Neuronal stem cell (in vitro differentiated cells): ENCODE results near the gene LAMA2.

Experiments used
- DNase-seq: peaks from one replicate; pipeline ENCODE4 v3.0.0-alpha.2; 2013; ENCODE audit warnings: low spot score
- H2AFZ ChIP-seq: one replicate; pipeline ENCODE4 v1.6.1; 2013; ENCODE audit warnings: mild to moderate bottlenecking, low read length, inconsistent platforms
- H2AK5ac ChIP-seq: 2 replicates; pipeline ENCODE4 v1.6.1; 2013; ENCODE audit warnings: low read depth, mild to moderate bottlenecking, inconsistent platforms, low read length, moderate library complexity, mixed read lengths
- H2BK120ac ChIP-seq: 2 replicates; pipeline ENCODE4 v1.6.1; 2013; ENCODE audit warnings: low read depth, mild to moderate bottlenecking, inconsistent platforms, low read length, moderate library complexity, mixed read lengths
- H2BK12ac ChIP-seq: one replicate; pipeline ENCODE4 v1.6.1; 2013; ENCODE audit warnings: low read length, inconsistent platforms
- H2BK15ac ChIP-seq: 2 replicates; pipeline ENCODE4 v1.6.1; 2013; ENCODE audit warnings: mild to moderate bottlenecking, low read length, inconsistent platforms, mixed read lengths
- H2BK5ac ChIP-seq: one replicate; pipeline ENCODE4 v1.6.1; 2013; ENCODE audit warnings: inconsistent platforms, mild to moderate bottlenecking, low read length, moderate library complexity
- H3K14ac ChIP-seq: one replicate; pipeline ENCODE4 v1.6.1; 2013; ENCODE audit warnings: low read length, inconsistent platforms
- H3K18ac ChIP-seq: 2 replicates; pipeline ENCODE4 v1.6.1; 2013; ENCODE audit warnings: low read length, inconsistent platforms
- H3K23ac ChIP-seq: 2 replicates; pipeline ENCODE4 v1.6.1; 2013; ENCODE audit warnings: low read depth, mild to moderate bottlenecking, mixed read lengths, low read length, inconsistent platforms; ENCODE audit not compliant: poor library complexity
- H3K27ac ChIP-seq: replicated peaks from 3 replicates; pipeline ENCODE4 v1.5.1; 2013; ENCODE audit warnings: low read length, inconsistent platforms
- H3K27me3 ChIP-seq, 3 experiments: 2 replicates each; pipeline ENCODE4 v1.6.1; 2013; ENCODE audit warnings: low read length in 3 of 3, mild to moderate bottlenecking in 2 of 3, inconsistent platforms in 1 of 3, low read depth in 1 of 3, mixed read lengths in 1 of 3, moderate library complexity in 1 of 3; ENCODE audit not compliant: control insufficient read depth in 3 of 3, insufficient read depth in 3 of 3
- H3K36me3 ChIP-seq, 2 donors: replicated peaks in 1 of 2; 2 replicates each; pipeline ENCODE4 v1.6.1; 2013; ENCODE audit warnings: low read length in 2 of 2; ENCODE audit not compliant: control insufficient read depth in 2 of 2, insufficient read depth in 2 of 2
- H3K4ac ChIP-seq: 2 replicates; pipeline ENCODE4 v1.6.1; 2013; ENCODE audit warnings: inconsistent platforms, mild to moderate bottlenecking, low read length, moderate library complexity
- H3K4me1 ChIP-seq, 2 donors: 1 replicate in 1 of 2; 2 replicates in 1 of 2; pipeline ENCODE4 v1.6.1; 2013; ENCODE audit warnings: low read length in 2 of 2, low read depth in 1 of 2; ENCODE audit not compliant: control insufficient read depth in 2 of 2, insufficient read depth in 1 of 2
- H3K4me2 ChIP-seq: one replicate; pipeline ENCODE4 v1.6.1; 2013; ENCODE audit warnings: mild to moderate bottlenecking, low read length, inconsistent platforms; ENCODE audit not compliant: insufficient read depth, poor library complexity, severe bottlenecking
- H3K4me3 ChIP-seq, 2 donors: 2 replicates each; pipeline ENCODE4 v1.5.1; 2013; ENCODE audit warnings: low read length in 2 of 2, mild to moderate bottlenecking in 2 of 2, inconsistent platforms in 1 of 2, moderate library complexity in 1 of 2
- H3K79me1 ChIP-seq: one replicate; pipeline ENCODE4 v1.6.1; 2013; ENCODE audit warnings: low read depth, mild to moderate bottlenecking, inconsistent platforms, low read length, moderate library complexity
- H3K9ac ChIP-seq: one replicate; pipeline ENCODE4 v1.6.1; 2013; ENCODE audit warnings: mild to moderate bottlenecking, low read depth, low read length, inconsistent platforms; ENCODE audit not compliant: poor library complexity
- H3K9me3 ChIP-seq, 2 donors: replicated peaks in 1 of 2; 2 replicates each; pipeline versions ENCODE3 to v1.6.1; 2013; ENCODE audit warnings: low read length in 2 of 2, mild to moderate bottlenecking in 2 of 2, inconsistent platforms in 1 of 2, low read depth in 1 of 2, mixed read lengths in 1 of 2, moderate library complexity in 1 of 2; ENCODE audit not compliant: control insufficient read depth in 2 of 2, insufficient read depth in 1 of 2
- H4K8ac ChIP-seq: one replicate; pipeline ENCODE4 v1.6.1; 2013; ENCODE audit warnings: low read depth, mild to moderate bottlenecking, inconsistent platforms, low read length, moderate library complexity
- H4K91ac ChIP-seq: one replicate; pipeline ENCODE4 v1.6.1; 2013; ENCODE audit warnings: low read length, low read depth, mild to moderate bottlenecking, inconsistent platforms; ENCODE audit not compliant: poor library complexity
- WGBS, 2 donors: extraction: QIAGEN DNeasy Blood & Tissue Kit; methylation state at CpG; one replicate each; pipeline ENCODE4 v1.1.7; 2013; ENCODE audit warnings: missing lambda C conversion rate in 2 of 2, mixed read lengths in 1 of 2; ENCODE audit not compliant: insufficient read length in 2 of 2, insufficient replicate concordance in 1 of 2; ENCODE audit errors: extremely low coverage in 2 of 2; 5-methylcytosine and 5-hydroxymethylcytosine counted together

The LAMA2 gene

DNA sequence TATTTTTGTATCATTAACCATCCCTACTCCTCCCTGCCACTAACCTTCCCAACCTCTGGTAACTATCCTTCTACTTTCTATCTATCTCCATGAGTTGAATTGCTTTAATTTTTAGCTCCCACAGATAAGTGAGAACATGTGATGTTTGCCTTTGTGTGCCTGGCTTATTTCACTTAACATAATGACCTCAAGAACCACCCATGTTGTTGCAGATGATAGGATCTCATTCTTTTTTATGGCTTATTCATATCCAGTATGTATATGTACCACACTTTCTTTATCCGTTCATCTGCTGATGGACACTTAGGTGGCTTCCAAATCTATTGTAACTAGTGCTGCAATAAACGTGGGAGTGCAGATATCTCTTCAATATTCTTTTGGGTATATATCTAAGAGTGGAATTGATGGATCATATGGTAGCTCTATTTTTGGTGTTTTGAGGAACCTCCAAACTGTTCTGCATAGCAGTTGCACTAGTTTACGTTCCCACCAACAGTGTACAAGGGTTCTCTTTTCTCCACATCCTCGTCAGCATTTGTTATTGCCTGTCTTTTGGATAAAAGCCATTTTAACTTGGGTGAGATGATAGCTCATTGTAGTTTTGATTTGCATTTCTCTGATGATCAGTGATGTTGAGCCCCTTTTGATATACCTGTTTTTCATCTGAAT lies 625.7 kb downstream of the LAMA2 start:
- no peaks in the 10 kb centered on the region for H3K36me3 ChIP-seq
- no peaks in the 10 kb centered on the region for H3K9me3 ChIP-seq
- no peak overlapping the region for H3K23ac ChIP-seq
- no peak overlapping the region for H2AFZ ChIP-seq
- no peaks in the 10 kb centered on the region for H3K79me1 ChIP-seq
- H3K9ac ChIP-seq = no peak overlapping the region
- H3K4me3 ChIP-seq = no peak overlapping the region
- H2BK120ac ChIP-seq = no peak overlapping the region
- no peak overlapping the region for H3K4me2 ChIP-seq
- H4K91ac ChIP-seq = no peak overlapping the region
- no peak for DNase-seq
- no peak overlapping the region for H3K4ac ChIP-seq
- no peak overlapping the region for H2BK5ac ChIP-seq
- H2BK12ac ChIP-seq = no peak overlapping the region
- no peak overlapping the region for H2AK5ac ChIP-seq
- no CpG with 5 or more reads among the region's 4 CpGs for WGBS, 2 donors
- no peak overlapping the region for H3K18ac ChIP-seq
- H2BK15ac ChIP-seq = no peak overlapping the region
- no peak overlapping the region for H4K8ac ChIP-seq
- peaks cover 0 to 7% of the 10 kb centered on the region in 2 donors for H3K4me1 ChIP-seq
- no peak overlapping the region for H3K14ac ChIP-seq
- no peaks in the 10 kb centered on the region for H3K27me3 ChIP-seq
- no peak overlapping the region for H3K27ac ChIP-seq

DNA sequence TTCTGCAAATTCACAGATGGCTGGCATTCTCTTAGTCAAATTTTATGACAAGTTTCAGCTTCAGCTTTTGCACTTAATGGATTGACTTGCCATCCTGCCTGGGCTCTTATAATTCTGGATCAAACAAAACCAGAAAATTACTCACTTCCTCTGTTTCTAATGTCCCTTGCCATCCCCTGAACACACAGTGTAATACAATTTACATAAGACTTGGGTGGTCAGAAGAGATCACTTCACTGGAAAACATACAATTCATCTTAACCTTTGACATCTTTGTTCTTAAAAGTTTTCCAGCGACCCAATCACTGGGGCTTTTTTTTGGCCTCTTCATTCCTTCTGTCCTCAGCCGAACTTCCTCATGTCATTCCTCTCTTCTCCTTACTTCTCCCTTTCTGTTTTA lies 628.0 kb downstream of the LAMA2 start:
- Histone ChIP-seq H3K27me3 (no peaks in the 10 kb centered on the region), H2BK5ac (no peak overlapping the region), H3K9ac (no peak overlapping the region), H3K18ac (no peak overlapping the region), H2AFZ (no peak overlapping the region), H3K4me3 (no peak overlapping the region), H3K14ac (no peak overlapping the region), H2AK5ac (no peak overlapping the region), H3K27ac (no peak overlapping the region), H3K4me1 (peaks cover 0 to 7% of the 10 kb centered on the region in 2 donors), H3K23ac (no peak overlapping the region), H3K4ac (no peak overlapping the region), H3K4me2 (no peak overlapping the region), H3K36me3 (no peaks in the 10 kb centered on the region), H2BK12ac (no peak overlapping the region), H3K79me1 (no peaks in the 10 kb centered on the region), H4K91ac (no peak overlapping the region), H2BK120ac (no peak overlapping the region), H2BK15ac (no peak overlapping the region), H4K8ac (no peak overlapping the region), H3K9me3 (no peaks in the 10 kb centered on the region)
- DNase-seq = no peak
- WGBS, 2 donors = no CpG with 5 or more reads among the region's 2 CpGs

DNA sequence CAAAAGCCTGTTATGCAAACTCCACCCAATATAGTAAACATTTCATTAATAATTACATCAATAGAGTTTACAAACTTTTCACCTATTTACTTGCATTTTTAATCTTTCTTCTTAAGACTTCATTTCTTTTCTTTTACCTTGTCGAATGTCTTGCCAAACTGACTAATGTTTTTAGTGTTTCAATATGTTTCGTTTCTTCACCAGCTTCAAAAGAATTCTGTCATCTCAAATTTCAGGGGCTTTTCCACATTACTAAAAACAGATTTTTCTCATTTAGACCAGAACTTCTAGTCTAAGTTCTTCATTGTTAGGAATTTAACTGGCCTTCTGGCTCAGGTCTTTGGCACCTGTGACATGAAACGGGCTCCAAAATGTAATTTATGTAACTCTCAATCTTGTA lies 630.5 kb downstream of the LAMA2 start:
- no peak overlapping the region for H3K4me3 ChIP-seq

GRCh38 chr6:129515004-129515403 lies 632.1 kb downstream of the LAMA2 start:
- H3K27ac ChIP-seq = no peak overlapping the region
- H3K4ac ChIP-seq = no peak overlapping the region
- H3K23ac ChIP-seq = no peak overlapping the region
- H2BK15ac ChIP-seq = no peak overlapping the region
- no peak overlapping the region for H2AFZ ChIP-seq
- no peak overlapping the region for H4K8ac ChIP-seq
- H4K91ac ChIP-seq = no peak overlapping the region
- no peak overlapping the region for H3K18ac ChIP-seq
- WGBS, 2 donors = no CpG with 5 or more reads among the region's 2 CpGs
- H3K4me3 ChIP-seq = no peak overlapping the region
- no peaks in the 10 kb centered on the region for H3K79me1 ChIP-seq
- H2BK5ac ChIP-seq = no peak overlapping the region
- no peak overlapping the region for H2AK5ac ChIP-seq
- H3K36me3 ChIP-seq = no peaks in the 10 kb centered on the region
- no peak overlapping the region for H3K4me2 ChIP-seq
- no peaks in the 10 kb centered on the region for H3K9me3 ChIP-seq
- no peak overlapping the region for H2BK12ac ChIP-seq
- H2BK120ac ChIP-seq = no peak overlapping the region
- no peak overlapping the region for H3K14ac ChIP-seq
- no peak overlapping the region for H3K9ac ChIP-seq
- DNase-seq = no peak
- H3K4me1 ChIP-seq = peaks cover 0 to 11% of the 10 kb centered on the region in 2 donors
- no peaks in the 10 kb centered on the region for H3K27me3 ChIP-seq

More for the DNA sequence above, 630.5 kb downstream of the LAMA2 start:
- no peak overlapping the region for H2BK12ac ChIP-seq
- no peaks in the 10 kb centered on the region for H3K36me3 ChIP-seq
- no peak overlapping the region for H3K23ac ChIP-seq
- no peak overlapping the region for H3K9ac ChIP-seq
- no peak overlapping the region for H2AFZ ChIP-seq
- no peak overlapping the region for H2AK5ac ChIP-seq
- no peaks in the 10 kb centered on the region for H3K79me1 ChIP-seq
- no peak overlapping the region for H2BK120ac ChIP-seq
- no peak overlapping the region for H4K8ac ChIP-seq
- H2BK5ac ChIP-seq = no peak overlapping the region
- no peak overlapping the region for H2BK15ac ChIP-seq
- no peak for DNase-seq
- H3K9me3 ChIP-seq = no peaks in the 10 kb centered on the region
- peaks cover 0 to 11% of the 10 kb centered on the region in 2 donors for H3K4me1 ChIP-seq
- no peaks in the 10 kb centered on the region for H3K27me3 ChIP-seq
- no peak overlapping the region for H3K27ac ChIP-seq
- H3K14ac ChIP-seq = no peak overlapping the region
- H3K4ac ChIP-seq = no peak overlapping the region
- H3K18ac ChIP-seq = no peak overlapping the region
- WGBS, 2 donors = no CpG with 5 or more reads among the region's 3 CpGs
- H4K91ac ChIP-seq = no peak overlapping the region
- H3K4me2 ChIP-seq = no peak overlapping the region
